Stimulated activated effector memory CD8-positive, alpha-beta T cell treated with anti-CD3 and anti-CD28 coated beads, Interleukin-12 subunit alpha, Interleukin-12 subunit beta, amount 100 ng/mL, for 72 hours (primary cell): ENCODE results near the gene ADCYAP1R1.
A peak's percentile ranks its signal among the peaks of the same experiment; 100 is the strongest.

ENCODE experiments used
- ATAC-seq: fragments of 150-1000 bp; cut with Tn5 transposase; 2 replicates; pipeline ENCODE4 v1.10.0; 2021
- DNase-seq, 2 donors: peaks; one replicate each; pipeline ENCODE4 v3.0.0; 2021 to 2022; ENCODE audit warnings: low spot score in 2 of 2
- H3K27ac Mint-ChIP-seq: one replicate; pipeline ENCODE4 v1.8.0; 2022; ENCODE audit warnings: mild to moderate bottlenecking, mixed read lengths
- H3K36me3 Mint-ChIP-seq: one replicate; pipeline ENCODE4 v1.8.0; 2022; ENCODE audit warnings: mild to moderate bottlenecking, mixed read lengths
- H3K4me1 Mint-ChIP-seq: one replicate; pipeline ENCODE4 v1.8.0; 2022; ENCODE audit warnings: mixed read lengths
- H3K4me3 Mint-ChIP-seq: one replicate; pipeline ENCODE4 v1.8.0; 2022; ENCODE audit warnings: mild to moderate bottlenecking, mixed read lengths
- H3K9me3 Mint-ChIP-seq: one replicate; pipeline ENCODE4 v1.8.0; 2022; ENCODE audit warnings: mixed read lengths

Gene ADCYAP1R1

GRCh38 chr7:31054608-31055278 is 2.6 kb downstream of the ADCYAP1R1 start:
- DNase-seq (no peak), ATAC-seq (no peak)
- Mint-ChIP-seq H3K27ac (no peak overlapping the region), H3K36me3 (no peaks in the 10 kb centered on the region), H3K9me3 (no peaks in the 10 kb centered on the region), H3K4me3 (no peak overlapping the region), H3K4me1 (no peaks in the 10 kb centered on the region)

GRCh38 chr7:31055471-31055870 is 3.4 kb downstream of the ADCYAP1R1 start:
- no peak overlapping the region for H3K27ac Mint-ChIP-seq
- DNase-seq (no peak), ATAC-seq (no peak)
- no peaks in the 10 kb centered on the region for H3K9me3 Mint-ChIP-seq
- no peaks in the 10 kb centered on the region for H3K36me3 Mint-ChIP-seq
- H3K4me3 Mint-ChIP-seq = no peak overlapping the region
- no peaks in the 10 kb centered on the region for H3K4me1 Mint-ChIP-seq

GRCh38 chr7:31056775-31057346 is 4.8 kb downstream of the ADCYAP1R1 start:
- no peaks in the 10 kb centered on the region for H3K36me3 Mint-ChIP-seq
- DNase-seq = no peak
- H3K9me3 Mint-ChIP-seq = no peaks in the 10 kb centered on the region
- H3K4me1 Mint-ChIP-seq = no peaks in the 10 kb centered on the region
- H3K27ac Mint-ChIP-seq = no peak overlapping the region
- no peak for ATAC-seq
- no peak overlapping the region for H3K4me3 Mint-ChIP-seq

- no peak for DNase-seq
- H3K27ac Mint-ChIP-seq = no peak overlapping the region
- H3K36me3 Mint-ChIP-seq = no peaks in the 10 kb centered on the region
- no peaks in the 10 kb centered on the region for H3K9me3 Mint-ChIP-seq
- H3K4me3 Mint-ChIP-seq = no peak overlapping the region
- peak; percentile 22 for ATAC-seq
- H3K4me1 Mint-ChIP-seq = no peaks in the 10 kb centered on the region
Measured at GRCh38 chr7:31058122-31058521, 6.0 kb downstream of the ADCYAP1R1 start.

GRCh38 chr7:31058688-31059087 is 6.6 kb downstream of the ADCYAP1R1 start:
- H3K36me3 Mint-ChIP-seq = no peaks in the 10 kb centered on the region
- DNase-seq = no peak
- no peaks in the 10 kb centered on the region for H3K9me3 Mint-ChIP-seq
- no peaks in the 10 kb centered on the region for H3K4me1 Mint-ChIP-seq
- no peak for ATAC-seq
- H3K27ac Mint-ChIP-seq = no peak overlapping the region
- no peak overlapping the region for H3K4me3 Mint-ChIP-seq

- Mint-ChIP-seq H3K4me1 (no peaks in the 10 kb centered on the region), H3K4me3 (no peak overlapping the region), H3K36me3 (no peaks in the 10 kb centered on the region), H3K27ac (peak overlapping the region; percentile 33), H3K9me3 (no peaks in the 10 kb centered on the region)
- ATAC-seq = no peak
- no peak for DNase-seq
Measured at GRCh38 chr7:31059551-31059950, 7.4 kb downstream of the ADCYAP1R1 start.

- Mint-ChIP-seq H3K27ac (no peak overlapping the region), H3K36me3 (no peaks in the 10 kb centered on the region), H3K4me3 (no peak overlapping the region), H3K4me1 (no peaks in the 10 kb centered on the region), H3K9me3 (no peaks in the 10 kb centered on the region)
- ATAC-seq = no peak
- no peak for DNase-seq
Measured at GRCh38 chr7:31061185-31061584, 9.1 kb downstream of the ADCYAP1R1 start.

- H3K27ac Mint-ChIP-seq = no peak overlapping the region
- H3K36me3 Mint-ChIP-seq = no peaks in the 10 kb centered on the region
- H3K4me3 Mint-ChIP-seq = no peak overlapping the region
- H3K9me3 Mint-ChIP-seq = no peaks in the 10 kb centered on the region
- no peaks in the 10 kb centered on the region for H3K4me1 Mint-ChIP-seq
- no peak for ATAC-seq
- no peak for DNase-seq
Measured at GRCh38 chr7:31062746-31063435, 10.8 kb downstream of the ADCYAP1R1 start.

GRCh38 chr7:31065021-31065593 is 13.0 kb downstream of the ADCYAP1R1 start:
- Mint-ChIP-seq H3K4me3 (no peak overlapping the region), H3K9me3 (no peaks in the 10 kb centered on the region), H3K4me1 (no peaks in the 10 kb centered on the region), H3K36me3 (no peaks in the 10 kb centered on the region), H3K27ac (no peak overlapping the region)
- ATAC-seq = no peak
- no peak for DNase-seq

- Mint-ChIP-seq H3K9me3 (no peaks in the 10 kb centered on the region), H3K36me3 (no peaks in the 10 kb centered on the region), H3K27ac (no peak overlapping the region), H3K4me3 (no peak overlapping the region), H3K4me1 (no peaks in the 10 kb centered on the region)
- DNase-seq (no peak), ATAC-seq (no peak)
Measured at GRCh38 chr7:31065840-31066239, 13.7 kb downstream of the ADCYAP1R1 start.

GRCh38 chr7:31066516-31067130 is 14.5 kb downstream of the ADCYAP1R1 start:
- Mint-ChIP-seq H3K9me3 (no peaks in the 10 kb centered on the region), H3K27ac (no peak overlapping the region), H3K36me3 (no peaks in the 10 kb centered on the region), H3K4me1 (no peaks in the 10 kb centered on the region), H3K4me3 (no peak overlapping the region)
- ATAC-seq (no peak), DNase-seq (no peak)

- H3K4me3 Mint-ChIP-seq = no peak overlapping the region
- H3K27ac Mint-ChIP-seq = no peak overlapping the region
- no peaks in the 10 kb centered on the region for H3K36me3 Mint-ChIP-seq
- DNase-seq (no peak), ATAC-seq (no peak)
- H3K4me1 Mint-ChIP-seq = no peaks in the 10 kb centered on the region
- no peaks in the 10 kb centered on the region for H3K9me3 Mint-ChIP-seq
Measured at GRCh38 chr7:31067491-31067890, 15.4 kb downstream of the ADCYAP1R1 start.

GRCh38 chr7:31068006-31068675 is 16.0 kb downstream of the ADCYAP1R1 start:
- Mint-ChIP-seq H3K27ac (no peak overlapping the region), H3K9me3 (no peaks in the 10 kb centered on the region), H3K4me3 (no peak overlapping the region), H3K36me3 (no peaks in the 10 kb centered on the region), H3K4me1 (no peaks in the 10 kb centered on the region)
- DNase-seq (no peak), ATAC-seq (no peak)

GRCh38 chr7:31069860-31070555 is 17.9 kb downstream of the ADCYAP1R1 start:
- no peak for ATAC-seq
- Mint-ChIP-seq H3K27ac (no peak overlapping the region), H3K4me1 (no peaks in the 10 kb centered on the region), H3K4me3 (no peak overlapping the region), H3K9me3 (no peaks in the 10 kb centered on the region), H3K36me3 (no peaks in the 10 kb centered on the region)
- no peak for DNase-seq
